Endodermal cell (in vitro differentiated cells): Measurements from ENCODE around the gene ST6GAL1. TPM values are rescaled to one million over a fixed set of nuclear protein-coding genes. Genes with fewer than 3 reads are reported as not detected.

Experiments used
- DNase-seq: peaks from one replicate; pipeline ENCODE4 v3.0.0-alpha.2; 2017
- H3K27ac ChIP-seq: 2 replicates; pipeline ENCODE4 v1.5.1; 2013; ENCODE audit warnings: mild to moderate bottlenecking, low read depth, low read length, moderate library complexity
- H3K27me3 ChIP-seq: 2 replicates; pipeline ENCODE4 v1.6.1; 2013; ENCODE audit warnings: mild to moderate bottlenecking, low read length, moderate library complexity; ENCODE audit not compliant: insufficient read depth, control insufficient read depth, poor library complexity, severe bottlenecking
- H3K36me3 ChIP-seq: 2 replicates; pipeline ENCODE4 v1.7.0; 2013; ENCODE audit warnings: mild to moderate bottlenecking, low read length, moderate library complexity; ENCODE audit not compliant: control insufficient read depth, insufficient read depth
- H3K4me1 ChIP-seq: one replicate; pipeline ENCODE4 v1.7.0; 2013; ENCODE audit warnings: low read length; ENCODE audit not compliant: control insufficient read depth, insufficient read depth
- H3K4me3 ChIP-seq: 2 replicates; pipeline ENCODE4 v1.5.1; 2013; ENCODE audit warnings: mild to moderate bottlenecking, low read length, moderate library complexity
- H3K9ac ChIP-seq: 2 replicates; pipeline ENCODE4 v1.6.1; 2013; ENCODE audit warnings: mild to moderate bottlenecking, low read length, moderate library complexity; ENCODE audit not compliant: poor library complexity, severe bottlenecking; ENCODE audit errors: extremely low read depth
- H3K9me3 ChIP-seq: 2 replicates; pipeline ENCODE4 v1.6.1; 2013; ENCODE audit warnings: mild to moderate bottlenecking, low read length, moderate library complexity; ENCODE audit not compliant: control insufficient read depth
- H3K27ac Mint-ChIP-seq: 2 replicates; pipeline ENCODE4 v1.8.0; 2020; ENCODE audit warnings: mixed read lengths
- H3K27me3 Mint-ChIP-seq: 2 replicates; pipeline ENCODE4 v1.8.0; 2021; ENCODE audit warnings: mild to moderate bottlenecking, mixed read lengths; ENCODE audit not compliant: insufficient read depth
- H3K36me3 Mint-ChIP-seq: 2 replicates; pipeline ENCODE4 v1.8.0; 2020; ENCODE audit warnings: low read depth, mixed read lengths
- H3K4me1 Mint-ChIP-seq: 2 replicates; pipeline ENCODE4 v1.8.0; 2020; ENCODE audit warnings: mixed read lengths
- H3K4me3 Mint-ChIP-seq: 2 replicates; pipeline ENCODE4 v1.8.0; 2020; ENCODE audit warnings: mild to moderate bottlenecking, moderate library complexity, mixed read lengths
- H3K9me3 Mint-ChIP-seq: 2 replicates; pipeline ENCODE4 v1.8.0; 2020; ENCODE audit warnings: mild to moderate bottlenecking, mixed read lengths
- WGBS, 2 experiments: methylation state at CpG; one replicate each; pipeline versions ENCODE4 v1.1.5 to v1.1.7; 2013; ENCODE audit warnings: missing lambda C conversion rate in 2 of 2, mixed read lengths in 1 of 2; ENCODE audit not compliant: insufficient coverage in 1 of 2, insufficient read length in 1 of 2; 5-methylcytosine and 5-hydroxymethylcytosine counted together
- total RNA-seq, 2 donors: library from RNA; stranded (reverse); fragmentation: NEBNext Ultra II Directional in 1 of 2; extraction: Animal tissue kit (Norgen Biotek cat#: 25700) in 1 of 2; gene quantifications; 2 replicates in 1 of 2; 3 replicates in 1 of 2; pipeline ENCODE4 v1.2.1, GENCODE V29; 2021
- TF ChIP-seq, protein P1 (sequence below): fragments of 200-600 bp; sonication (generic); conservative IDR thresholded peaks from 2 replicates; pipeline ENCODE4 v1.5.0; 2021; ENCODE audit warnings: antibody characterized with exemption, mild to moderate bottlenecking

ST6GAL1 gene
- total RNA-seq, 2 donors from 2014 or later = 79.3 to 82.4 TPM

- no peak for DNase-seq
- 97 to 100% methylated on average over 2 to 4 of the region's 4 CpGs for WGBS, 2 experiments
- peaks cover 26% of the 10 kb centered on the region for H3K4me1 Mint-ChIP-seq
- TF ChIP-seq, protein P1, sequence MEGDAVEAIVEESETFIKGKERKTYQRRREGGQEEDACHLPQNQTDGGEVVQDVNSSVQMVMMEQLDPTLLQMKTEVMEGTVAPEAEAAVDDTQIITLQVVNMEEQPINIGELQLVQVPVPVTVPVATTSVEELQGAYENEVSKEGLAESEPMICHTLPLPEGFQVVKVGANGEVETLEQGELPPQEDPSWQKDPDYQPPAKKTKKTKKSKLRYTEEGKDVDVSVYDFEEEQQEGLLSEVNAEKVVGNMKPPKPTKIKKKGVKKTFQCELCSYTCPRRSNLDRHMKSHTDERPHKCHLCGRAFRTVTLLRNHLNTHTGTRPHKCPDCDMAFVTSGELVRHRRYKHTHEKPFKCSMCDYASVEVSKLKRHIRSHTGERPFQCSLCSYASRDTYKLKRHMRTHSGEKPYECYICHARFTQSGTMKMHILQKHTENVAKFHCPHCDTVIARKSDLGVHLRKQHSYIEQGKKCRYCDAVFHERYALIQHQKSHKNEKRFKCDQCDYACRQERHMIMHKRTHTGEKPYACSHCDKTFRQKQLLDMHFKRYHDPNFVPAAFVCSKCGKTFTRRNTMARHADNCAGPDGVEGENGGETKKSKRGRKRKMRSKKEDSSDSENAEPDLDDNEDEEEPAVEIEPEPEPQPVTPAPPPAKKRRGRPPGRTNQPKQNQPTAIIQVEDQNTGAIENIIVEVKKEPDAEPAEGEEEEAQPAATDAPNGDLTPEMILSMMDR = no peak
- Histone ChIP-seq H3K4me3 (no peak overlapping the region), H3K36me3 (peaks cover 29% of the 10 kb centered on the region), H3K27me3 (no peaks in the 10 kb centered on the region), H3K4me1 (peaks cover 4% of the 10 kb centered on the region), H3K27ac (no peak overlapping the region), H3K9me3 (no peaks in the 10 kb centered on the region), H3K9ac (no peak overlapping the region)
- peaks cover 34% of the 10 kb centered on the region for H3K36me3 Mint-ChIP-seq
- H3K4me3 Mint-ChIP-seq = no peak overlapping the region
- no peak overlapping the region for H3K27ac Mint-ChIP-seq
- peaks cover 13% of the 10 kb centered on the region for H3K27me3 Mint-ChIP-seq
- H3K9me3 Mint-ChIP-seq = peaks cover 2% of the 10 kb centered on the region
Observed at GRCh38 chr3:186933816-186934215, 3.5 kb downstream of the ST6GAL1 start.

DNA sequence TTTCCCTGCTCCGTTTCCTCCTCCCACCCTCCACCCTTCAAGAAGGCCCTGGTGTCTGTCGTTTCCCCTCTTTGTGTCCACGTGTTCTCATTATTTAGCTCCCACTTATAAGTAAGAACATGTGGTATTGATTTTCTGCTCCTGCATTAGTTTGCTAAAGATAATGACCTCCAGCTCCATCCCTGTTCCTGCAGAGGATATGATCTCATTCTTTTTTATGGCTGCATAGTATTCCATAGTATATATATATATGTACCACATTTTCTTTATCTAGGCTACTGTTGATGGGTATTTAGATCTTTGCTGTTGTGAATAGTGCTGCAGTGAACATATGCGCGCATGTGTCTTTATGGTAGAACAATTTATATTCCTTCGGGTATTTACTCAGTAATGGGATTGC is 4.8 kb downstream of the ST6GAL1 start:
- TF ChIP-seq, protein P1 = no peak
- 96 to 100% methylated on average over 2 to 6 of the region's 6 CpGs for WGBS, 2 experiments
- H3K27me3 Mint-ChIP-seq = no peaks in the 10 kb centered on the region
- no peak overlapping the region for H3K27ac ChIP-seq
- peaks cover 31% of the 10 kb centered on the region for H3K4me1 Mint-ChIP-seq
- peaks cover 4% of the 10 kb centered on the region for H3K4me1 ChIP-seq
- peaks cover 34% of the 10 kb centered on the region for H3K36me3 Mint-ChIP-seq
- no peak overlapping the region for H3K9ac ChIP-seq
- H3K4me3 ChIP-seq = no peak overlapping the region
- peak; percentile 6 for DNase-seq
- peaks cover 2% of the 10 kb centered on the region for H3K9me3 Mint-ChIP-seq
- H3K4me3 Mint-ChIP-seq = no peak overlapping the region
- no peaks in the 10 kb centered on the region for H3K9me3 ChIP-seq
- no peaks in the 10 kb centered on the region for H3K27me3 ChIP-seq
- no peak overlapping the region for H3K27ac Mint-ChIP-seq
- H3K36me3 ChIP-seq = peaks cover 29% of the 10 kb centered on the region

GRCh38 chr3:186937017-186937875 is 6.9 kb downstream of the ST6GAL1 start:
- Histone ChIP-seq H3K36me3 (peaks cover 30% of the 10 kb centered on the region), H3K9ac (no peak overlapping the region), H3K4me3 (no peak overlapping the region), H3K9me3 (no peaks in the 10 kb centered on the region), H3K4me1 (peaks cover 7% of the 10 kb centered on the region), H3K27me3 (no peaks in the 10 kb centered on the region), H3K27ac (no peak overlapping the region)
- H3K27me3 Mint-ChIP-seq = no peaks in the 10 kb centered on the region
- WGBS, 2 experiments = 92 to 95% methylated on average over 8 to 9 of the region's 10 CpGs
- DNase-seq = peak; percentile 31
- peaks cover 2% of the 10 kb centered on the region for H3K9me3 Mint-ChIP-seq
- peaks cover 34% of the 10 kb centered on the region for H3K36me3 Mint-ChIP-seq
- H3K4me1 Mint-ChIP-seq = peaks cover 47% of the 10 kb centered on the region
- TF ChIP-seq, protein P1 = no peak
- H3K27ac Mint-ChIP-seq = peak overlapping the region; percentile 16
- no peak overlapping the region for H3K4me3 Mint-ChIP-seq
